Activated T-cell treated with anti-CD3 and anti-CD28 coated beads for 1 hour (primary cell): ENCODE measurements around the gene JAK3.
"Not testable (repeated sequence)": the region's sequence is repeated elsewhere in the genome, so short reads cannot be mapped to it uniquely, and the experiment has no call there.

Experiments used
- DNase-seq: peaks from one replicate; pipeline ENCODE4 v3.0.0-alpha.2; 2020; ENCODE audit warnings: low read depth

JAK3 gene

GRCh38 chr19:17847538-17848366 lies at the start of gene JAK3:
TSS of gene JAK3 (minus strand) at chr19:17847982. CDS start at chr19:17844417, 3,565 bp downstream.
- peak; percentile 78 for DNase-seq

GRCh38 chr19:17893766-17894165 lies 46.0 kb upstream of the JAK3 start:
- DNase-seq, result no peak

DNA sequence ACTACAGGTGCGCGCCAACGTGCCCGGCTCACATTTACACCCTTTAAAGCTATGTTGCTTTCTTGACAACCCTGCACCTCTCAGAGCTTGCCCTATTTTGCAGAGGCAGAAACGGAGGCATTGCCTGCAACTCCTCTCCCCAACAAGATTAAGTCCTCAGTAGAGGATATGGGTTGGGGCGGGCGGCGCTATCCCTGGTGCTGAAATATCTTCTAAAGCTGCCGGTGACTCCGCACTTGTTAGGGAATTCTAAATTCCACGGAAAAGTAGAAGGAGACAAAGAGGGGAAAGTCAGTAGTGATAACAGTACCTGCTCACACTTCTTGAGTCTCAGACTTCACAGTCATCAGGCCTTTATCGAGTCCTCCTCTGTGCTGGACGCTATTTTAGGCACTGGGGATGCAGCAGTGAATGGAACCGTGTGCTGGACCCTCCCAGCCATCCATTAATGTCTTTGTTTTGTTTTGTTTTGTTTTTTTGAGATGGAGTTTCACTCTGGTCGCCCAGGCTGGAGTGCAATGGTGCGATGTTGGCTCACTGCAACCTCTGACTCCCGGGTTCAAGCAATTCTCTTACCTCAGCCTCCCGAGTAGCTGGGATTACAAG lies 41.9 kb upstream of the JAK3 start:
- no peak for DNase-seq

DNA sequence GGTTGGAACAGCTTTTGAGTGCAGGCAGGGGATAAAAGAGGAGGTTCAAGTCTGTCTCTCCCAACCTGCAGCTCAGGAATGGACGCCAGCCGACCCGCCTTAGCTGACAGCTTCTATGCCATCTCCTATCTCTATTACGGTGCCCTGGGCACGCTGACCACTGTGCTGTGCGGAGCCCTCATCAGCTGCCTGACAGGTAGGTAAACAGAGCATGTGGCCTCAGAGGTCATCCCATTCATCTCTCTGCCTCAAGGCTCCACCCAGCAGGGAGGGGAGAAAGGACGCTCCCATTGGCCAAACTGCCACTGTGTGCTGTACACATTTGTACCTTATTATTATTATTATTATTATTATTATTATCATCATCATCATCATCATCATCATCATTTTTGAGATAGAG lies 40.5 kb upstream of the JAK3 start:
- DNase-seq, result no peak

- not testable (repeated sequence) for DNase-seq
These were observed 39.4 kb upstream of the JAK3 start for GRCh38 chr19:17887221-17887620.

DNA sequence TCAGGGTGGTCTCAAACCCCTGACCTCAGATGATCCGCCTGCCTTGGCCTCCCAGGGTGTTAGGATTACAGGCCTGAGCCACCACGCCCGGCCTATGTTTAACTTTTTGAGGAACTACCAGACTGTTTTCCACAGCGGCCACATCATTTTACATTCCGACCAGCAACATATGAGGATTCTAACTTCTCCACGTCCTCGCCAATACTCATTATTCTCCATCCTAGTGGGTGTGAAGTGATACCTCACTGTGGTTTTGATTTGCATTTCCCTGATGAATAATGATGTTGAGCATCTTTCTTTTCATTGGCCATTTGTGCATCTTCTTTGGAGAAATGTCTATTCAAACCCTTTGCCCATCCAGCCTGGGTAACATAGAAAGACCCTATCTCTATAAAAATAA lies 38.7 kb upstream of the JAK3 start:
- no peak for DNase-seq

DNA sequence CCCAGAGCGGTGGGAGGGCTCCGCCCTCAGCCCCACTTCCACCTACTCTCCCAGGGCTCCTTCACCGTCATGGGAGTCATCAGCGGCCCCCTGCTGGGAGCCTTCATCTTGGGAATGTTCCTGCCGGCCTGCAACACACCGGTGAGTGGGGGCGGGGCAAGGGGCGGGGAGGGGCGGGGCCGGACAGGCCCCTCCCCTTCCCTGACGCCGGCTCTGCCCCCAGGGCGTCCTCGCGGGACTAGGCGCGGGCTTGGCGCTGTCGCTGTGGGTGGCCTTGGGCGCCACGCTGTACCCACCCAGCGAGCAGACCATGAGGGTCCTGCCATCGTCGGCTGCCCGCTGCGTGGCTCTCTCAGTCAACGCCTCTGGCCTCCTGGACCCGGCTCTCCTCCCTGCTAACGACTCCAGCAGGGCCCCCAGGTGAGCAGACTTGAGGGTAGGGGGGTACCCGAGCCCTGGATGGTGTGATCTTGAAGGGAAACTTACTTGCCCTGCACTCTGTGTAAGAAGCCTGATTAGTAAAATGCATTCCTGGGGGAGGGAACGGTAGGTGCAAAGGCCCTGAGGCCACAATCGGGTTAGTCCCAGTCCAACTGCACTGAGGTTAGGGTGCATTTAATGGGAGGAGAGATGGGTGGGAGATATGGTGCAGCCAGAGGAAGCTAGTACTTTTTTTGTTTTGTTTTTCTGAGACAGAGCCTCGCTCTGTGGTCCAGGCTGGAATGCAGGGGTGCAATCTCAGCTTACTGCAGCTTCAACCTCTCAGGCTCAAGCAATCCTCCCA lies 36.0 kb upstream of the JAK3 start:
- DNase-seq, result no peak

GRCh38 chr19:17881701-17882100 lies 33.9 kb upstream of the JAK3 start:
- no peak for DNase-seq

GRCh38 chr19:17879466-17879865 lies 31.7 kb upstream of the JAK3 start:
- DNase-seq, result no peak

DNA sequence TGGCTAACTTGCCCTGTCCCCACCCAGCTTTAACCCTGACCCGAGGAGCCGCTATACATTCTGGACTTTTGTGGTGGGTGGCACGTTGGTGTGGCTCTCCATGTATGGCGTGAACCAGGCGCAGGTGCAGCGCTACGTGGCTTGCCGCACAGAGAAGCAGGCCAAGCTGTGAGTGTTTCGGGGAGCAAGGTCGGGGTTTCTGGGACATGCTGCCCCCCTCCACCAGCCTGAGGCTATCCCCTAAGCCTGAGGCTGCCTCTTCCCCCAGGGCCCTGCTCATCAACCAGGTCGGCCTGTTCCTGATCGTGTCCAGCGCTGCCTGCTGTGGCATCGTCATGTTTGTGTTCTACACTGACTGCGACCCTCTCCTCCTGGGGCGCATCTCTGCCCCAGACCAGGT lies 29.9 kb upstream of the JAK3 start:
- DNase-seq, result no peak

GRCh38 chr19:17874758-17875135 lies 27.0 kb upstream of the JAK3 start:
- DNase-seq, result no peak

GRCh38 chr19:17873786-17874757 lies 26.3 kb upstream of the JAK3 start:
- DNase-seq, result peak; percentile 64

DNA sequence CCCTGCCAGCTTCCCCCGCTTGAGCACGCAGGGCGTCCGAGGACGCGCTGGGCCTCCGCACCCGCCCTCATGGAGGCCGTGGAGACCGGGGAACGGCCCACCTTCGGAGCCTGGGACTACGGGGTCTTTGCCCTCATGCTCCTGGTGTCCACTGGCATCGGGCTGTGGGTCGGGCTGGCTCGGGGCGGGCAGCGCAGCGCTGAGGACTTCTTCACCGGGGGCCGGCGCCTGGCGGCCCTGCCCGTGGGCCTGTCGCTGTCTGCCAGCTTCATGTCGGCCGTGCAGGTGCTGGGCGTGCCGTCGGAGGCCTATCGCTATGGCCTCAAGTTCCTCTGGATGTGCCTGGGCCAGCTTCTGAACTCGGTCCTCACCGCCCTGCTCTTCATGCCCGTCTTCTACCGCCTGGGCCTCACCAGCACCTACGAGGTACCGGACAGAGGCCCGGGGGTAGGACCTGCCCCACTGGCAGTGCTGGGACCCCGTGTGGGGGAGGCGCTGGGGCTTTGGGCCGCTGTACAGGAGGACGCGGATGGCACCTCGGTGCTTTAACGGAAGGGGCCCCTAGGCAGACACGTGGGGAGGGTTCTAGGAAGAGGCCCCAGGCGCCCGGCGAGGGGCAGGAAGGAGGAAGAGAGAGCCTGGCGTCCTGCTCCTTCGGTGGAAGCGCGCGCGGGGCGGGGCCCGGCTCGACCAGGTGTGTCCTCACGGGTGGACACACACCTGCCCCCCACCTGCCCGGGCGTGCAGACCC lies 24.6 kb upstream of the JAK3 start:
- no peak for DNase-seq

DNA sequence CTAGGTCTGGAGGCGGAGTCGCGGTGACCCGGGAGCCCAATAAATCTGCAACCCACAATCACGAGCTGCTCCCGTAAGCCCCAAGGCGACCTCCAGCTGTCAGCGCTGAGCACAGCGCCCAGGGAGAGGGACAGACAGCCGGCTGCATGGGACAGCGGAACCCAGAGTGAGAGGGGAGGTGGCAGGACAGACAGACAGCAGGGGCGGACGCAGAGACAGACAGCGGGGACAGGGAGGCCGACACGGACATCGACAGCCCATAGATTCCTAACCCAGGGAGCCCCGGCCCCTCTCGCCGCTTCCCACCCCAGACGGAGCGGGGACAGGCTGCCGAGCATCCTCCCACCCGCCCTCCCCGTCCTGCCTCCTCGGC lies 24.1 kb upstream of the JAK3 start, which contains the start of gene SLC5A5:
TSS of gene SLC5A5 (plus strand) at position 68 of the 373 bp plus-strand sequence. CDS start 375 bp downstream, outside the sequence.
- DNase-seq, result no peak

DNA sequence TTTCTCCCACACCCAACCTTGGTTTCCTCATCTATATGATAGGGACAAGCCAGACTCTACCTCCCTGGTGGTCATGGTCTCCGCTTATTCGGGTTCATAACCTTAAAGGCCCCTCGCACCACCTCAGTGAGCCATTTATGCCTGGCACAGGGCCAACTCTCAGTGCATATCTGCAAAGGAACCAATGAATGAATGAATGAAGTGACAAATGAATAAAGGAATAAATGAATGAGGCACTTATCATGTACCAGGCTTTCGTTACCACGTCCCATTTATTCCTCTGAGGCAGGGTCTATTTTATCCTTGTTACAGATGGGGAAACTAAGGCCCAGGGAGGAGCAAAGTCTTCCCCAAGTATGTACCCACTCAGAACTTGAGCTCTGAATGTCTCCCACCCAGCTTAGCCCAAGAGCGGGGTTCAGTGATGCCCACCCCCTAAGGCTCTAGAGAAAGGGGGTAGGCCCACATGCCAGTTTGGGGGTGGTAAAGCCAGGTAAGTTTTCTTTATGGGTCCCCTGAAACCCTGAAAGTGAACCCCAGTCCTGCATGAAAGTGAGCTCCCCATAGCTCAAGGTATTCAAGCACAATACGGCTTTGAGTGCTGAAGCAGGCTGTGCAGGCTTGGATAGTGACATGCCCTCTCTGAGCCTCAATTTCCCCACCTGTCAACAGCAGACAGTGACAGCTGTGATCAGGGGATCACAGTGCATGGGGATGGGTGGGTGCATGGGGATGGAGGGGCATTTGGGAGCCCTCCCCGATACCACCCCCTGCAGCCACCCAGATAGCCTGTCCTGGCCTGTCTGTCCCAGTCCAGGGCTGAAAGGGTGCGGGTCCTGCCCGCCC lies 23.5 kb upstream of the JAK3 start:
- no peak for DNase-seq

DNA sequence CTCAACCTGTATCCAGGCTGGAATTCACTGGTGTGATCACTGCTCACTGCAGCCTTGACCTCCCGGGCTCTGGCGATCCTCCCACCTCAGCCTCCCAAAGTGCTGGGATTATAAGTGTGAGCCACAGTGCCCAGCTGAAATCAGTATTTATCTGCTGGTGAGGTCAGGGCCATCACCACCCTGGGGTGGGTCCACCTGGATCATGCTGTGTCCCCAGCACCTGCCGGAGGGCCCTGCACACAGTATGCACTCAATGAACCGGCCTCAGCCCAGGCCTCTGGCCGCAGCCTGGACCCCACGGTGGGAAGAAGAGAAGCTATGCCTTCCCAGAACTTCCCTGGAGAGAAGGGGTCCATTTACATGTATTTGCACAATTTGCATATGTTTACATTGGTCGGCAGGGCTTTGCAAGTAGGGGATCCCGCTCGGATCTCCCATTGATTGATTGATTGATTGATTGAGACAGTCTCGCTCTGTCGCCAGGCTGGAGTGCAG lies 21.4 kb upstream of the JAK3 start:
- no peak for DNase-seq

DNA sequence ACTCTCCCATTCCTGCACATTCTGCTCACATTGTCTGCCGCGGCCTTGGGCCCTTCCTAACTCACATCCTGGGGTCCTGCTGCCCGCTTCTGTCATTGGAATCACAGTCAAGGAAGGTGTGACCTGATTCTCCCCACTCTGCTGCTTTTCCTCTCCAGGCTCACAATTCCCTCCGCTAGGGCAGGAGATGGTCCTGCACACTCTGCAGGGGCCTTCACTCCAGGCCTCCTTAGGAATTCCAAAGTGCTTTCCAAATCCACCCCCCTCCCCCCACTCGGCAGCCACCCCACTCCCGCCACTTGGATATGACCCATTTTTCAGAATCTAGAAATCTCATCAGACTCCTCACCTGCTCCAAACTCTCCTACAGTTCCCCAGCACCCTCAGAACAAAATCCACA lies 20.9 kb upstream of the JAK3 start:
- DNase-seq, result no peak

DNA sequence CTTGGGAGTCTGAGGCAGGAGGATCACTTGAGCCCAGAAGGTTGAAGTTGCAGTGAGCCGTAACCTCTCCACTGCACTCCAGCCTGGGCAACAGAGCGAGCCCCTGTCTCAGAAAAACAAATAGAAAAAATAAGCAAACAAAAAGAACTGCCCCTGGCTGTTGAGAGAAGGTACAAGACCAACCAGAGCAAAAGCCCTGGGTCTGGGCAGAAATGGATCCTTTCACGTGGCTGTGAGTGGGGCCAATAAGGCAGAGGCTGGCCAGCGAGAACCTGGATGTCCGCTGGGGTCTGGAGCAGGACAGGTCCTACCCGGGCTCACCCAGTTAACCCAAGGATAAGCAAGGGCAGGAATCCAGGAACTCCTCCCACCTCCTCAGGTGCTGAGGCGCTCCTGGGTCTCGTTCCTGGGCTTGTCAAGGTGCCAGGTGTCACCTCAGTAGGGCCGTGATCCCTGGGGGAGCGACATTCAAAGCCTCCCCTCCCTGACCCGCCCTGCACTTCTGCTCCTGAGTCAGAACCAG lies 19.2 kb upstream of the JAK3 start:
- no peak for DNase-seq

DNA sequence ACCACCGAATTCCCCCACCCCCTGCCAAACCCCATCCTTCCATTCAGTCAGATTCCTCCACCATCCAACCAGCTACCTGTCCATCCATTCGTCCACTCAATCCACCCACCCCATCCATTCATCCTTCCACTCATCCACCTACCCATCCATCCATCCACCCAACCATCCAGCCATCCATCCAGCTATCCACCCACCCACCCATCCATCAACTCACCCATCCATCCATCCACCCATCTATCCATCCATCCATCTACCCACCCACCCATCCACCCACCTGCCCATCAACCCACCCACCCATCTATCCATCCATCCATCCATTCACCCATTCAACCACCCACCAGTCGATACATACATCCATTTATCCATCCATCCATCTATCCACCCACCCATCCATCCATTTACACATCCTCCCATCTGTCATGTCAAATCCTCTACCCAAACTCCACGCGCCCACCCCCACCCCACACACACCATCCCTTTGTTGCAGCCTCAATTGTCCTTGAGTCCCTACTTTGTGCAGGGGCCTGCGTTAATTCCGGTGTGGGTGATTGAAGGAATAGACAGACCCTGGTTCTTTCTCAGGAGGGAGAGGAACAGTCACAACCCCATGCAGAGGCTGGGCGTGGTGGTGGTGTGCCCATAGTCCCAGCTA lies 18.7 kb upstream of the JAK3 start:
- DNase-seq, result no peak
